Astrocyte of the cerebellum (primary cell): Measurements from ENCODE around the gene SLC35G2.
"Not testable (repeated sequence)": the region's sequence is repeated elsewhere in the genome, so short reads cannot be mapped to it uniquely, and the experiment has no call there.

ENCODE experiments used
- DNase-seq: peaks from one replicate; pipeline ENCODE4 v3.0.0-alpha.2; 2011; ENCODE audit warnings: low read depth
- H3K4me3 ChIP-seq: 2 replicates; pipeline ENCODE4 v1.5.1; 2011; ENCODE audit warnings: mild to moderate bottlenecking, low read depth, low read length, moderate library complexity
- in situ Hi-C: cut with HindIII; loops from 2 replicates; pipeline ENCODE4 v1.10.0; 2017; ENCODE audit warnings: low sequenced_read_pairs
- TF ChIP-seq, protein P1 (sequence below): IDR thresholded peaks from 2 replicates; pipeline ENCODE4 v1.5.1; 2012; ENCODE audit warnings: low read length, low read depth, moderate library complexity, mild to moderate bottlenecking; ENCODE audit errors: missing control alignments

The SLC35G2 gene

DNA sequence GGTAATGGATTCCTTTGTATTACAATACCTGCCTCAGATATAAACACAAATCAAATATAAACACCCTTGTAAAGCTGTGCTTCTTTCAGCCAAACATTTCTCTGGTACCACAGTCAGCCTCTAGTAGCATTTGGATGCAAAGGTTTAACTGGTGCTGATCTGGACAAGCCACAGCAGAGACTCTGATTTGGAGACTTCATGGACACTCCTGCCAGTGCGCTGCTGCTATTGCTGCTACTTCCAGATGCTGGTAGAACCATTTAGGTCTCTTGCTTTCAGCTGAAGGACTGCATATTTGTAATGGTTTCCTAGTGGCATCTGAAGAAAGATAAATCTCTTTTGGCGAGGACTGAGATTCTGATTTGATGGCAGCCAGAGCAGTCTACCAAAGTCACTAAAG lies 80.0 kb downstream of the SLC35G2 start:
- no peak overlapping the region for H3K4me3 ChIP-seq
- in situ Hi-C loops, result no loop called here
- no peak for DNase-seq
- TF ChIP-seq, protein P1, sequence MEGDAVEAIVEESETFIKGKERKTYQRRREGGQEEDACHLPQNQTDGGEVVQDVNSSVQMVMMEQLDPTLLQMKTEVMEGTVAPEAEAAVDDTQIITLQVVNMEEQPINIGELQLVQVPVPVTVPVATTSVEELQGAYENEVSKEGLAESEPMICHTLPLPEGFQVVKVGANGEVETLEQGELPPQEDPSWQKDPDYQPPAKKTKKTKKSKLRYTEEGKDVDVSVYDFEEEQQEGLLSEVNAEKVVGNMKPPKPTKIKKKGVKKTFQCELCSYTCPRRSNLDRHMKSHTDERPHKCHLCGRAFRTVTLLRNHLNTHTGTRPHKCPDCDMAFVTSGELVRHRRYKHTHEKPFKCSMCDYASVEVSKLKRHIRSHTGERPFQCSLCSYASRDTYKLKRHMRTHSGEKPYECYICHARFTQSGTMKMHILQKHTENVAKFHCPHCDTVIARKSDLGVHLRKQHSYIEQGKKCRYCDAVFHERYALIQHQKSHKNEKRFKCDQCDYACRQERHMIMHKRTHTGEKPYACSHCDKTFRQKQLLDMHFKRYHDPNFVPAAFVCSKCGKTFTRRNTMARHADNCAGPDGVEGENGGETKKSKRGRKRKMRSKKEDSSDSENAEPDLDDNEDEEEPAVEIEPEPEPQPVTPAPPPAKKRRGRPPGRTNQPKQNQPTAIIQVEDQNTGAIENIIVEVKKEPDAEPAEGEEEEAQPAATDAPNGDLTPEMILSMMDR, result no peak

DNA sequence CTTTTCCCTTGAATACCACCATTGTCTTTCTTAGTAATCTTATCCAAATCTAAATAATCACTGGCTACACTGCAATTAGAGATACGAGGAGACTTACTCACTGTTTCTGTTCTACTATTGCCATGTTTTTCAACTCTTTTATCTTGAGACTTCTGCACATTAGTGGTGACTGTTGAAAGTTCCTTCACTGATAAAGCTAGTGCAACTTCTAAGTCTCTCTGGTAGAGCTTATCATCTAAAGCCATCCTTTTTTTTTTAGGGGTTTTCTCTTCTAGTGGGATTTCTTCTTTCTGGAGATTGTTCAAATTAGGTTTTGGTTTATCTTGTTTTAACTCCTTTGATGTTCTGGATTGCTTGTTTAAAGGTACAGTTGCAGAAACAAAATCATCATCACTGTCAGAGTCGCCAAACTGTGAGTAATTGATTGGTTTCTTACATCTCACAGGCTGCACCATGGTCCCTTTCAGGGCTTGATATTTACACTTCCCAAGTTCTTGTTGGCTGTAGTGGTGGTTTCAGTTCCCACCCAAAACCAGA lies 80.8 kb downstream of the SLC35G2 start:
- in situ Hi-C loops, result no loop called here

GRCh38 chr3:136900694-136901093 lies 81.8 kb downstream of the SLC35G2 start:
- H3K4me3 ChIP-seq, in situ Hi-C loops, DNase-seq: not testable (repeated sequence)

More for the DNA sequence above, 80.8 kb downstream of the SLC35G2 start:
- no peak overlapping the region for H3K4me3 ChIP-seq
- TF ChIP-seq, protein P1, result no peak
- no peak for DNase-seq

- no peak for DNase-seq
- no peak overlapping the region for H3K4me3 ChIP-seq
- in situ Hi-C loops, result no loop called here
- TF ChIP-seq, protein P1, result no peak
These were observed 82.5 kb downstream of the SLC35G2 start for GRCh38 chr3:136901391-136901790.

DNA sequence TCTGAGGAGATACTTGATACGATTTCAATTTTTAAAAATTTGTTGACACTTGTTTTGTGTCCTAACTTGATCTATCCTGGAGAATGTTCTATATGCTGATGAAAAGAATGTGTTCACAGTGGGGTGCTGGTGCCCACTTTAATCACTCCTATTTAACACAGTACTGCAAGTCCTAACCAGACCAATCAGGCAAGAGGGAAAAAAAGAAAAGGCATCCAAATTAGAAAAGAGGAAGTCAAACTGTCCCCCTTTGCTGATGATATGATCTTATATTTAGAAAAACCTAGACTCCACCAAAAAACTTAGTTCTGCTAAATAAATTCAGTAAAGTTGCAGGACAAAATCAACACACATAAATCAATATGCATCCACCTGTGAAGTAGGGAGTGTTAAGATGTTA lies 83.6 kb downstream of the SLC35G2 start:
- in situ Hi-C loops, DNase-seq, H3K4me3 ChIP-seq: not testable (repeated sequence)

DNA sequence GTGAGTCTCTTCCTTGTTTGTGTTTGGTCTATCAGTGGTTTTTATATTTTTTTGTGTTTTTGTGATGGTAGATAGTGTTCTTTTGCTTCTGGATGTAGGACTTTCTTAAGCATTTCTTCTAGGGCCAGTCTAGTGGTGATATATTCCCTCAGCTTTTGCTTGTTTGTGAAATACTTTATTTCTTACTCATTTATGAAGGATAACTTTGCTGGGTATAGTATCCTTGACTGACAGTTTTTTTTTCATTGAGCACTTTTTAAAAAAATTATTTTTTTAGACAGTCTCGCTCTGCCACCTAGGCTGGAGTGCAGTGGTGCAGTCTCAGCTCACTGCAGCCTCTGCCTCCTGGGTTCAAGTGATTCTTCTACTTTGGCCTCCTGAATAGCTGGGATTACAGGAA lies 85.0 kb downstream of the SLC35G2 start:
- TF ChIP-seq, protein P1, result no peak
- no peak for DNase-seq
- H3K4me3 ChIP-seq, result no peak overlapping the region
- in situ Hi-C loops, result no loop called here

DNA sequence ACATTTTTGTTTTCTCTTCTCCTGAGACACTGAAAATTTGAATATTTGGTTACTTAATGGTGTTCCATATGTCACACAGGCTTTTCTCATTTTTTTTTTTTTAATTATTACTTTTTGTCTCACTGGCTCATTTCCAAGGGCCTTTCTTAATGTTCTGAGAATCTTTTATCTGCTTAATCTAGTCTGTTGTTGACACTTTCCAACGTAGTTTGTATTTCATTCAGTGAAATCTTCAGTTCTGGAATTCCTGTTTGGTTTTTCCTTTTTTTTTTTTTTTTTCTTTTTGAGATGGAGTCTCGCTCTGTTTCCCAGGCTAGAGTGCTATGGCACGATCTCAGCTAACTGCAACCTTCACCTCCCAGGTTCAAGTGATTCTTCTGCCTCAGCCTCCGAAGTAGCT lies 85.8 kb downstream of the SLC35G2 start:
- no peak overlapping the region for H3K4me3 ChIP-seq
- TF ChIP-seq, protein P1, result no peak
- no peak for DNase-seq
- in situ Hi-C loops, result no loop called here
